GM21381 (cell line): ENCODE data around the gene S100A7A.
"Not testable (repeated sequence)": the region's sequence is repeated elsewhere in the genome, so short reads cannot be mapped to it uniquely, and the experiment has no call there.

Source experiments
- ATAC-seq: cut with Tn5 transposase; IDR thresholded peaks from one replicate; pipeline ENCODE4 v1.9.1; 2021; ENCODE audit warnings: mild to moderate bottlenecking, moderate library complexity; ENCODE audit not compliant: unreplicated experiment

S100A7A gene

DNA sequence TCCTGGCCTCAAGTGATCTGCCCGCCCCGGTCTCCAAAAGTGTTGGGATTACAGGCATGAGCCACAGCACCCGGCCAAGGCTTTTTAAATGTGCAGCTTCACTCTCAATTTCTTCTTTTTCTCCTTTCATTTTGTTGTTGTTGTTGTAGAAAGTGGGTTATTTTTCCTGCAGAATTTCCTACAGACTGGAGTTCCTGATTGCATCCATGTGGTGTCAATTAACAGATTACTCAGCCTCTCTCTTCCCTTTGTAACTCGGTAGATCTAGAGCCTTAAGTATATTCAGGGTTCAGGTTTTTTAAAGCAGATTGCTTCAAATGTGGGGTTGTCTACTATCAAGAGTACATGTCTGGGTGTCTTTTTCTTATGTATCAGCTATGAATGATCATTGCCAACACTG is 32.5 kb downstream of the S100A7A start:
- not testable (repeated sequence) for ATAC-seq

DNA sequence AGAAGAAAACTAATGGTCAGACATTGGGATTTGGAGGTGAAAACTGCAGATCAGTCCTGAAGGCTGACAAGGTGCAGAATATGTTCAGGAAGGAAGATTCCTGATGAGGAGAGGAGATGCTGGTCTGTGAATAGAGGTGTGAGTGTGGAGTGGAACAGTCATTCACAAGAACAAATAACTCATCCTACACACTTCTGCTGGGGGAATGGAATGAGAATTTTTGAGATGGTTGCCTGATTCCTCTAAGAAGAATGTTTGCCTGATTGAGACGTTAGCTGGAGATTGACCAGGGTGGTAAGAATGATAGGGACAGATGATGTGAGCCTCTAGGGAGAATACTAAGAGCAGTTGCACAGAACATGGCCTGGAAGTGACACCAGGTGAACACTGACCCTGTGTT is 40.1 kb downstream of the S100A7A start:
- no peak for ATAC-seq

DNA sequence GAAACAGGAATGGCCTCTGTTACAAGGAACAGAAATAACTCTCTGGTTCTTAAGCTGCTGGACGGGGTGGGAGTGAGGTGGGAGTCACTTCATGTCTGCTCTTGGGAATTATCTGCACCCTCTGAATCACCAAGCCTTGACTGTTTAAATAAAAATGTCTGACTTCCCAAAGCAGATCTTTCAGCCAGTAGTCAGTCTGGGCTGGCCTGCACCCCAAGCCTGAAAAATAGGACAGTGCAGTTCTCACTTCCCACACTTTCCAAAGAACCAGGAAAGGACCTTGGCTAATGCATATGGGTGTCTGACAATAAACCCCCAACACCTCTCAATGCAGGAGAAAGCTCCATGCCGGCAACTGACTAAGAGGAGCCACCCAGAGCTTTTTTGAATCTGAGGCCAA is 43.3 kb downstream of the S100A7A start:
- no peak for ATAC-seq

DNA sequence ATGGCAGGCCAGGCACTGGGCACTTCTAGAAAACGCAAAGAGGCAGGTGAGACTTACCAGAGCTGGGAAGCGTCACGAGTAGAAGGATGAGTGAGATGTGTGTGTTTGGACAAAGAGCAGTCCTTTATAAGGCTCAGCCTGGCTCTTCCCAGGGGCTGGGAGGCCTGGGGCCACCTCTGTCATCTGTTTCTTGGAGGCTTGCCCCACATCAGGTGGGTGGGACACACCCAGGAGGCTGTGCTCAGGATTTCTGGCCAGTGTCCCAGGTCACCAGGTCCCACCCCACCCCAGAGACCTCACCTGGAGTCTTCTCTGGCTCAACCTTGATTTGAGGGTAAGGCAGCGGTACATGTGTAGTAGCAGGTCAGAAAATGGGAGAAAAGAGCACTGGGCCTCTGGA is 44.2 kb downstream of the S100A7A start, which contains the start of gene S100A7:
TSS of gene S100A7 (minus strand) at position 101 of the 400 bp plus-strand sequence. CDS start 1,638 bp downstream, outside the sequence.
- ATAC-seq = no peak

DNA sequence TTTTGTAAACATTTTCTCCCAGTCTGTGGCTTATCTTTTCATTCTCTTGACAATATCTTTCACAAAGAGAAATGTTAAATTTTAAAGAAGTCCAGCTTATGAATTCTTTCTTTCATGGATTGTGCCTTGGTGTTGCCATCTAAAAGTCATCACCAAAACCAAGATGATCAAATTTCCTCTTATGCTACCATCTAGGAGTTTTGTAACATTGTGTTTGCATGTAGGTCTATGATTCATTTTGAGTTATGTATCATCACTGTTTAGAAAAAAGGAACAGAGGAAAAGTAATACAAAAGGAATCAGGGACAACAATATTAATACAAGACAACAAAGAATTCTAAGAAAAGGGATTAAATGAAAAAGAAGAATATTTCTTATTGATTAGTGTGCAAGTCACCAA is 46.4 kb downstream of the S100A7A start:
- not testable (repeated sequence) for ATAC-seq

DNA sequence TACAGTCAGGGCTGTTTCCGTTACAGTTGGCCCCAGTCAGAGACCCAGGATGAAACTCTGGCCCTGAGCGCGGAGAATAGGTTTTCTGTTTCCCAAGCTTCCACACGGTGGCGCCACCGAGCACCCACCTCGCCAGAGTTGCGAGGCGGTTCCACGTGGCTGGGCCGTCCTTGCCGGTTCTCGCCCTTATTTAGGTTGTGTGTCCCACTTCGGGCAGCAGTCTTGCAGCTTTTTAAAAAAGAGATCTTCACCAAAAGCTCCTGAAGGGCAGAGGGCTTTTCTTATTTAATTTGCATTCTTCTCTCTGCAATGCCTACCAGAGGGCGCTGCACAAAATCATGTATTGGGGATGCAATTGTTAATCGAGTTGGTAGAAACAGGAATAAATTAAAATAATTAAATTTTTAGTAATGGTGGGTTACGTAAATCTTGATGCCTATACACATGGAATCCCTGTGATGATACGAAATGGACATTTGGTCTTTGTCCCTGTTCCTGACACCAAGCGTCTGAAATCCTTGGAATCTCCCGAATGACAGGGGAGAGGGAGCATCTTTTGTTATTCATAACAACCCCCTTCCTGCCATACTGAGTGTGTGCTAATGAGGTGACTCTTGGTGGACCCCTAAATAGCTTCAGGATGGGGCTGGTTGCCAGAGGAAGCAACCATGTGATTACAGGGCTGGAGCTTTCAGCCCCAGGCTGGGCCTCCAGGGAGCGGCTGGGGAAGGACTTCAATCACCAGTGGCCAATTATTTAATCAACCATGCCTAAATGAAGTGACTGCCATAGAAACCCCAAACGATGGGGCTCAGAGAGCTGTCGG is 49.7 kb downstream of the S100A7A start:
- ATAC-seq = no peak

DNA sequence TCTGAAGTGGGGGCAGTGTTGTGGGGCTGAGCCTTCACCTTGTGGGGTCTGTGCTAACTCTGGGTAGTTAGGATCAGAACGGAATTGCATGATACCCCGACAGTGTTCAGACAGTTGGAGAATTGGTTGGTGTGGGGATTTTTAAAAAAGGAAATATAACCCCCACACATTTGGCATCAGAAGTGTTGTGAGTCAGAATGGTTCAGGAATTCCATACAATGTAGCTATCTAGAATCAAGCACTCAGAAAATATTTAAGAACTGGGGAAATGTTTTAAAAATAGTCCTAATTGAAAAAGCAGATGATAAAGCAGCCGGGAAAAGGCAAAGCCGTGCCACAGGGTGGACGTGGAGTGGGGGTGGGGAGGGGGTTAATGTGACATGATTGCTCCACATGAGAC is 50.6 kb downstream of the S100A7A start:
- ATAC-seq = no peak

DNA sequence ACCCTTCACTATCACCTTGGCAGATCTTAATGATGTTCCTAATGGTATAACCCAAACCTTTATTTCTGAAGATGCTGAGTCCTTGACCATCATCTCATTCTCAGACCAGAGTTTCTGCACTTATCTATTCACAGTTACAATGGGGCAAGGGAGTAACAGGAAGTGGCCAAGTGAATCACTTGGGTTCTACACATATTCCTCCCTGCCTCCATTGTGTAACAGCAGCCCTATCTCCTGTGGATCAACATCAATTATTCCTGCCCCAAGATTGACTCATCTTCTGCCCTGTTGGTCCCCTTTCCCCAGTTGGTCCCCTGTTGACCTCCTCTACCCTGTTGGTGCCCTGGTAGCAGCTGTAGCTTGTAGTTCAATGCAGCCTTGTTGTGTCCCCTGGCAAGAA is 54.4 kb downstream of the S100A7A start:
- no peak for ATAC-seq
